Thoracic aorta (tissue), 2 donors: ENCODE measurements around the gene MED13L. TPM values are rescaled to one million over a fixed set of nuclear protein-coding genes. Genes with fewer than 3 reads are reported as not detected.

Experiments used
- ATAC-seq: fragments of 150-250 bp; one replicate; pipeline ENCODE4 v1.8.0; 2017; ENCODE audit warnings: low read depth; ENCODE audit not compliant: insufficient number of reproducible peaks, low FRiP score
- DNase-seq: peaks from one replicate; pipeline ENCODE4 v3.0.0-alpha.2; 2020; ENCODE audit warnings: low spot score
- H3K27ac ChIP-seq, 2 donors: fragments of 200-600 bp; sonication (generic); 1 replicate in 1 of 2; 2 replicates in 1 of 2; pipeline ENCODE4 v1.5.1; 2016; ENCODE audit warnings: mild to moderate bottlenecking in 2 of 2, moderate library complexity in 2 of 2
- H3K27me3 ChIP-seq: fragments of 200-600 bp; sonication (generic); replicated peaks from 2 replicates; pipeline ENCODE4 v1.6.0; 2016; ENCODE audit warnings: mild to moderate bottlenecking; ENCODE audit not compliant: insufficient read depth
- H3K36me3 ChIP-seq: fragments of 200-600 bp; sonication (generic); one replicate; pipeline ENCODE4 v1.5.1; 2016
- H3K4me1 ChIP-seq, 2 donors: fragments of 200-600 bp; sonication (generic); 1 replicate in 1 of 2; 2 replicates in 1 of 2; pipeline versions ENCODE4 v1.5.1 to v1.6.0; 2016; ENCODE audit warnings: low read depth in 2 of 2, mild to moderate bottlenecking in 1 of 2; ENCODE audit not compliant: control insufficient read depth in 1 of 2
- H3K4me3 ChIP-seq: fragments of 200-600 bp; sonication (generic); 2 replicates; pipeline ENCODE4 v1.5.1; 2016; ENCODE audit warnings: mild to moderate bottlenecking
- H3K9me3 ChIP-seq: fragments of 200-600 bp; sonication (generic); 2 replicates; pipeline ENCODE4 v1.5.1; 2016
- total RNA-seq, 2 donors: library from RNA; depleted of rRNA; stranded (reverse); fragments of >200 nt; gene quantifications; one replicate each; pipeline versions ENCODE4 v1.1.0 to v1.2.3, GENCODE V29; 2016
- TF ChIP-seq, protein P1 (sequence below): fragments of 200-600 bp; sonication (generic); IDR thresholded peaks from one replicate; pipeline ENCODE4 v1.5.1; 2019; ENCODE audit warnings: antibody characterized with exemption

MED13L gene
- total RNA-seq, 2 donors from 2014 or later, result 186 to 221 TPM

DNA sequence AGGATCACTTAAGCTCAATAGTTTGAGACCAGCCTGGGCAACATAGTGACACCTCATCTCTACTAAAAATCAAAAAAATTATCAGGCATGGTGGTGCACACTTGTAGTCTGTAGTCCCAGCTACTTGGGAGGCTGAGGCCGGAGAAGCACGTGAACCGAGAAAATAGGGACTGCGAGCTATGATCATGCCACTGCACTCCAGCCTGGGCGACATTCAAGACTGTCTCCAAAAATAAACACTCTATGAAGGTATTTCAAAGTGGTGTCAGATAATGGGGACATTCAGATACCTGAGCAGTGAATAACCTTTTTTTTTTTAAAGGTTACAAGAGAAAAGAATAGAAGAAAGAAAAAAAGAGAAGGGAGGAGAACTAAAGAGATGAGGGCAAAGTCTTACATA is 98.1 kb downstream of the MED13L start:
- H3K4me1 ChIP-seq, result peaks cover 7 to 45% of the 10 kb centered on the region in 2 donors
- H3K4me3 ChIP-seq, result no peak overlapping the region
- H3K9me3 ChIP-seq, result no peaks in the 10 kb centered on the region
- H3K36me3 ChIP-seq, result no peaks in the 10 kb centered on the region
- DNase-seq (no peak), ATAC-seq (no peak)
- H3K27me3 ChIP-seq, result no peaks in the 10 kb centered on the region
- TF ChIP-seq, protein P1, sequence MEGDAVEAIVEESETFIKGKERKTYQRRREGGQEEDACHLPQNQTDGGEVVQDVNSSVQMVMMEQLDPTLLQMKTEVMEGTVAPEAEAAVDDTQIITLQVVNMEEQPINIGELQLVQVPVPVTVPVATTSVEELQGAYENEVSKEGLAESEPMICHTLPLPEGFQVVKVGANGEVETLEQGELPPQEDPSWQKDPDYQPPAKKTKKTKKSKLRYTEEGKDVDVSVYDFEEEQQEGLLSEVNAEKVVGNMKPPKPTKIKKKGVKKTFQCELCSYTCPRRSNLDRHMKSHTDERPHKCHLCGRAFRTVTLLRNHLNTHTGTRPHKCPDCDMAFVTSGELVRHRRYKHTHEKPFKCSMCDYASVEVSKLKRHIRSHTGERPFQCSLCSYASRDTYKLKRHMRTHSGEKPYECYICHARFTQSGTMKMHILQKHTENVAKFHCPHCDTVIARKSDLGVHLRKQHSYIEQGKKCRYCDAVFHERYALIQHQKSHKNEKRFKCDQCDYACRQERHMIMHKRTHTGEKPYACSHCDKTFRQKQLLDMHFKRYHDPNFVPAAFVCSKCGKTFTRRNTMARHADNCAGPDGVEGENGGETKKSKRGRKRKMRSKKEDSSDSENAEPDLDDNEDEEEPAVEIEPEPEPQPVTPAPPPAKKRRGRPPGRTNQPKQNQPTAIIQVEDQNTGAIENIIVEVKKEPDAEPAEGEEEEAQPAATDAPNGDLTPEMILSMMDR, result no peak
- H3K27ac ChIP-seq, result no peak overlapping the region

- Histone ChIP-seq H3K27me3 (no peaks in the 10 kb centered on the region), H3K27ac (no peak overlapping the region), H3K9me3 (no peaks in the 10 kb centered on the region), H3K36me3 (no peaks in the 10 kb centered on the region), H3K4me3 (no peak overlapping the region), H3K4me1 (peaks cover 8 to 32% of the 10 kb centered on the region in 2 donors)
- DNase-seq, result no peak
- no peak for ATAC-seq
- TF ChIP-seq, protein P1, result no peak
Measured at GRCh38 chr12:116177017-116177416, 100.5 kb downstream of the MED13L start.

GRCh38 chr12:116174904-116175303 is 102.6 kb downstream of the MED13L start:
- Histone ChIP-seq H3K27me3 (no peaks in the 10 kb centered on the region), H3K4me3 (no peak overlapping the region), H3K27ac (no peak overlapping the region), H3K36me3 (no peaks in the 10 kb centered on the region), H3K4me1 (peaks cover 22 to 45% of the 10 kb centered on the region in 2 donors), H3K9me3 (no peaks in the 10 kb centered on the region)
- no peak for DNase-seq
- TF ChIP-seq, protein P1, result no peak
- ATAC-seq, result no peak

DNA sequence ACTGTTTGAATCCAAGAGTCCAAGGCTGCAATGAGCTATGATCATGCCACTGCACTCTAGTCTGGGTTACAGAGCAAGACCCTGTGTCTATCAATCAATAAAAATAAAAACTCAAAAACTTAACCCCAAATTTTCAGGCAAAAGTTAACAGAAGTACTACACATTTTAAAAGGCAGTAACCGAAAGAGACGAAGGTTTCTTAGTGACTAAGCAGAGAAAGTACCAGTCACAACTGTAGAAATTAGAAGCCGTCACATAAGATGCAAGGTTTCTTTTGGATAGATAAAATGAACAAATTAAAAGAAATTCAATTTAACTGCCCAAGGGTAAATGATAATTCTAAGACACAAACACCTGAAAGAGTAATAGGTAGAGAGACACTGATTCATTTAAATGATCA is 103.5 kb downstream of the MED13L start:
- ATAC-seq, result no peak
- H3K9me3 ChIP-seq, result no peaks in the 10 kb centered on the region
- DNase-seq, result no peak
- TF ChIP-seq, protein P1, result no peak
- H3K27me3 ChIP-seq, result no peaks in the 10 kb centered on the region
- H3K36me3 ChIP-seq, result no peaks in the 10 kb centered on the region
- peaks cover 22 to 45% of the 10 kb centered on the region in 2 donors for H3K4me1 ChIP-seq
- H3K4me3 ChIP-seq, result no peak overlapping the region
- no peak overlapping the region for H3K27ac ChIP-seq

- no peak overlapping the region for H3K4me3 ChIP-seq
- H3K27ac ChIP-seq, result no peak overlapping the region
- peaks cover 22 to 42% of the 10 kb centered on the region in 2 donors for H3K4me1 ChIP-seq
- no peaks in the 10 kb centered on the region for H3K27me3 ChIP-seq
- ATAC-seq (no peak), DNase-seq (no peak)
- TF ChIP-seq, protein P1, result no peak
- no peaks in the 10 kb centered on the region for H3K9me3 ChIP-seq
- H3K36me3 ChIP-seq, result no peaks in the 10 kb centered on the region
Measured at GRCh38 chr12:116172224-116172849, 105.2 kb downstream of the MED13L start.
